SK-N-SH treated with all-trans-retinoic acid at 6 μM for 48 hours (cell line): ENCODE data around the gene TFAP2B.

Experiments
- ATAC-seq: fragments of 200-7000 bp; cut with Tn5 transposase; 3 replicates; pipeline ENCODE4 v1.9.1; 2020; ENCODE audit warnings: mild to moderate bottlenecking, moderate library complexity
- ARNTL ChIP-seq: fragments of 450-650 bp; formaldehyde crosslinking; IDR thresholded peaks from 2 replicates; pipeline ENCODE4 v1.5.0; 2020; ENCODE audit warnings: low read depth, mild to moderate bottlenecking, moderate library complexity, borderline replicate concordance
- BACH2 ChIP-seq: fragments of 250-450 bp; sonication (Bioruptor Pico); IDR thresholded peaks from 2 replicates; pipeline ENCODE4 v1.9.0; 2021; ENCODE audit warnings: mild to moderate bottlenecking, borderline replicate concordance
- CREB5 ChIP-seq: fragments of 250-450 bp; sonication (Bioruptor Pico); IDR thresholded peaks from 2 replicates; pipeline ENCODE4 v1.5.1; 2020; ENCODE audit warnings: low read depth, mild to moderate bottlenecking, moderate library complexity
- CSDC2 ChIP-seq: fragments of 250-450 bp; sonication (Bioruptor Pico); IDR thresholded peaks from 2 replicates; pipeline ENCODE4 v1.5.0; 2020; ENCODE audit warnings: mild to moderate bottlenecking, moderate library complexity
- CSRNP3 ChIP-seq: fragments of 250-450 bp; sonication (Bioruptor Pico); IDR thresholded peaks from 2 replicates; pipeline ENCODE4 v1.5.1; 2021; ENCODE audit warnings: mild to moderate bottlenecking, moderate library complexity
- ESRRG ChIP-seq: fragments of 250-450 bp; sonication (Bioruptor Pico); IDR thresholded peaks from 2 replicates; pipeline ENCODE4 v1.6.1; 2021; ENCODE audit warnings: mild to moderate bottlenecking
- GLIS3 ChIP-seq: fragments of 250-450 bp; sonication (Bioruptor Pico); IDR thresholded peaks from 2 replicates; pipeline ENCODE4 v1.5.0; 2020; ENCODE audit warnings: mild to moderate bottlenecking, moderate library complexity
- ISL1 ChIP-seq: fragments of 250-450 bp; sonication (Bioruptor Pico); IDR thresholded peaks from 2 replicates; pipeline ENCODE4 v2.1.2; 2022; ENCODE audit warnings: mild to moderate bottlenecking, moderate library complexity
- OSR1 ChIP-seq: fragments of 250-450 bp; sonication (Bioruptor Pico); IDR thresholded peaks from 2 replicates; pipeline ENCODE4 v1.8.0; 2022; ENCODE audit warnings: moderate library complexity, mild to moderate bottlenecking, inconsistent platforms
- PPARA ChIP-seq: fragments of 250-450 bp; sonication (Bioruptor Pico); IDR thresholded peaks from 2 replicates; pipeline ENCODE4 v1.5.0; 2020; ENCODE audit warnings: mild to moderate bottlenecking, borderline replicate concordance
- RARB ChIP-seq: fragments of 250-450 bp; sonication (Bioruptor Pico); IDR thresholded peaks from 2 replicates; pipeline ENCODE4 v1.8.0; 2021; ENCODE audit warnings: mild to moderate bottlenecking, moderate library complexity
- SNAI2 ChIP-seq: fragments of 250-450 bp; sonication (Bioruptor Pico); IDR thresholded peaks from 2 replicates; pipeline ENCODE4 v1.5.0; 2020; ENCODE audit warnings: mild to moderate bottlenecking, moderate library complexity
- TCF4 ChIP-seq: fragments of 250-450 bp; sonication (Bioruptor Pico); IDR thresholded peaks from 2 replicates; pipeline ENCODE4 v1.8.0; 2021; ENCODE audit warnings: mild to moderate bottlenecking, moderate library complexity, borderline replicate concordance
- TOX ChIP-seq: fragments of 250-450 bp; sonication (Bioruptor Pico); IDR thresholded peaks from 2 replicates; pipeline ENCODE4 v1.8.0; 2021; ENCODE audit warnings: mild to moderate bottlenecking, moderate library complexity, borderline replicate concordance
- TSHZ2 ChIP-seq: fragments of 250-450 bp; sonication (Bioruptor Pico); IDR thresholded peaks from 2 replicates; pipeline ENCODE4 v1.5.0; 2020; ENCODE audit warnings: mild to moderate bottlenecking, moderate library complexity
- ZC3H10 ChIP-seq: fragments of 250-450 bp; sonication (Bioruptor Pico); IDR thresholded peaks from 2 replicates; pipeline ENCODE4 v1.5.1; 2021; ENCODE audit warnings: mild to moderate bottlenecking, moderate library complexity
- ZFP3 ChIP-seq: fragments of 250-450 bp; sonication (Bioruptor Pico); IDR thresholded peaks from 2 replicates; pipeline ENCODE4 v1.5.0; 2020; ENCODE audit warnings: mild to moderate bottlenecking, moderate library complexity
- ZFP30 ChIP-seq: fragments of 450-650 bp; formaldehyde crosslinking; IDR thresholded peaks from 2 replicates; pipeline ENCODE4 v1.5.0; 2022; ENCODE audit warnings: mild to moderate bottlenecking, moderate library complexity
- ZNF565 ChIP-seq: fragments of 450-650 bp; formaldehyde crosslinking; conservative IDR thresholded peaks from 2 replicates; pipeline ENCODE4 v1.5.0; 2020; ENCODE audit warnings: low read depth, mild to moderate bottlenecking, moderate library complexity
- ZNF8 ChIP-seq: fragments of 450-650 bp; formaldehyde crosslinking; IDR thresholded peaks from 2 replicates; pipeline ENCODE4 v1.5.0; 2020; ENCODE audit warnings: mild to moderate bottlenecking, moderate library complexity

The TFAP2B gene

GRCh38 chr6:50829898-50830444 lies 11.3 kb downstream of the TFAP2B start:
- ATAC-seq: no peak
- no peak for TF ChIP-seq TOX (CRISPR knock-in tag)
- no peak for TF ChIP-seq ISL1 (CRISPR knock-in tag)
- no peak for TF ChIP-seq ZNF8 (CRISPR knock-in tag)
- TF ChIP-seq CSDC2 (CRISPR knock-in tag): no peak
- no peak for TF ChIP-seq TSHZ2 (CRISPR knock-in tag)
- TF ChIP-seq ZFP30 (CRISPR knock-in tag): no peak
- no peak for TF ChIP-seq CSRNP3
- no peak for TF ChIP-seq BACH2 (CRISPR knock-in tag)
- TF ChIP-seq ESRRG: no peak
- TF ChIP-seq PPARA (CRISPR knock-in tag): no peak
- no peak for TF ChIP-seq TCF4 (CRISPR knock-in tag)
- TF ChIP-seq ZNF565 (CRISPR knock-in tag): no peak
- TF ChIP-seq ARNTL: no peak
- no peak for TF ChIP-seq CREB5 (CRISPR knock-in tag)

GRCh38 chr6:50831186-50831585 lies 12.5 kb downstream of the TFAP2B start:
- TF ChIP-seq ISL1 (CRISPR knock-in tag) (no peak), ZFP3 (CRISPR knock-in tag) (no peak), ZFP30 (CRISPR knock-in tag) (no peak), RARB (CRISPR knock-in tag) (no peak), BACH2 (CRISPR knock-in tag) (no peak), CREB5 (CRISPR knock-in tag) (no peak), OSR1 (CRISPR knock-in tag) (no peak), ESRRG (no peak), TOX (CRISPR knock-in tag) (no peak)
- no peak for ATAC-seq

- no peak for TF ChIP-seq SNAI2 (CRISPR knock-in tag)
- no peak for TF ChIP-seq CREB5 (CRISPR knock-in tag)
- no peak for TF ChIP-seq ZNF8 (CRISPR knock-in tag)
- no peak for TF ChIP-seq ZC3H10 (CRISPR knock-in tag)
- no peak for TF ChIP-seq PPARA (CRISPR knock-in tag)
- no peak for TF ChIP-seq ZFP30 (CRISPR knock-in tag)
- no peak for TF ChIP-seq TSHZ2 (CRISPR knock-in tag)
- no peak for TF ChIP-seq CSDC2 (CRISPR knock-in tag)
- no peak for TF ChIP-seq GLIS3 (CRISPR knock-in tag)
- TF ChIP-seq ARNTL: no peak
- ATAC-seq: no peak
Measured at GRCh38 chr6:50832912-50833311, 14.2 kb downstream of the TFAP2B start.
